HT-29 (cell line): ENCODE measurements around the gene RELB. TPM values are rescaled to one million over a fixed set of nuclear protein-coding genes. Genes with fewer than 3 reads are reported as not detected.

Experiments used
- DNase-seq: peaks from one replicate; pipeline ENCODE4 v3.0.0-alpha.2; 2015; ENCODE audit warnings: low spot score
- total RNA-seq: library from RNA; depleted of rRNA; stranded (reverse); fragments of >200 nt; shearing (Covaris generic); gene quantifications from 2 replicates; pipeline ENCODE4 v1.2.3, GENCODE V29; 2014

Gene RELB
- total RNA-seq, 1 experiment from 2014 or later = 18.8 TPM

DNA sequence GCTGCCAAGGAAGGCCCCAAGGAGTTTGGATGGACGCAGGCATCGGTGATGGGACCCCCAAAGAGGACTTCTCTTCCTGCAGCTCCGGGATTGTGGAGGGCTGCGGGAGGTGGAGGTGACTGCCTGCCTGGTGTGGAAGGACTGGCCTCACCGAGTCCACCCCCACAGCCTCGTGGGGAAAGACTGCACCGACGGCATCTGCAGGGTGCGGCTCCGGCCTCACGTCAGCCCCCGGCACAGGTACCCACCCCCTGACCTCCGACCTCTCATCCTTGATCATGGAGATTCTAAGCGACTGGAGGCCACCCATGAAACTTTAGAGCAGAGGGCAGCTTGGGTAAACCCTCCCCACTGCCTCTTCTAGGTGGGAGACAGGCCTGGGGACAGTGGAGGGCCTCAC, 20.7 kb downstream of the RELB start:
- no peak for DNase-seq

GRCh38 chr19:45023048-45023447, 21.8 kb downstream of the RELB start:
- no peak for DNase-seq

- no peak for DNase-seq
Measured at GRCh38 chr19:45025264-45025663, 24.0 kb downstream of the RELB start.

DNA sequence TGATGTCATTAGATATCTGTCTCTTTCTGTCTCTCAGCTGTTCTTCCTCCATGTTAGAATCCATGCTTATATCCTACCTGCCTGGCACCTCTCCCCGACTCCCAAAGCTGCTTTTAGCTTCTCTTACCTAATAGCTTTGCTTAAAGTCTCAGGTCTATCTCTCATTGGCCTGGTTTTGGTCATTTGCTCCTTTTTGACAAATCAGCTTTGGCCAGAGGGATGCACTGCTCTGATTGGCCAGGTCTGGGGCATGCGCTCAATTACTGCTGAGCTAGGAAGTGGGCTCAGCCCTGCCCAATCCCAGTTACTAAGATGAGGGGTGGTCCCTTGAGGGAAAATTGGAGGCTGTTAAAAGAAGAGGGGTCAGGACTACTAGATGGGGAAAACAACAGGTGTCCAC, 26.1 kb downstream of the RELB start:
- no peak for DNase-seq

GRCh38 chr19:45030825-45031224, 29.6 kb downstream of the RELB start:
- DNase-seq = no peak

DNA sequence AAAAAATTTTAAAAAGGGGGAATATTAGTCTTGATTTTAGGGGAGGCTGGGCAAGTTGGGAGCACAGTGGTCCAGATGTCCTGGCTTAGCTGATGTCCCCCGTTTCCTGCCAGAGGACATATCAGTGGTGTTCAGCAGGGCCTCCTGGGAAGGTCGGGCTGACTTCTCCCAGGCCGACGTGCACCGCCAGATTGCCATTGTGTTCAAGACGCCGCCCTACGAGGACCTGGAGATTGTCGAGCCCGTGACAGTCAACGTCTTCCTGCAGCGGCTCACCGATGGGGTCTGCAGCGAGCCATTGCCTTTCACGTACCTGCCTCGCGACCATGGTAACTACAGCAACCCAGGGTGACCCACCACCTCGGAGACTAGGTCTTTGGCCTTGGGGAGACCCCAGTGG, 31.2 kb downstream of the RELB start:
- no peak for DNase-seq

DNA sequence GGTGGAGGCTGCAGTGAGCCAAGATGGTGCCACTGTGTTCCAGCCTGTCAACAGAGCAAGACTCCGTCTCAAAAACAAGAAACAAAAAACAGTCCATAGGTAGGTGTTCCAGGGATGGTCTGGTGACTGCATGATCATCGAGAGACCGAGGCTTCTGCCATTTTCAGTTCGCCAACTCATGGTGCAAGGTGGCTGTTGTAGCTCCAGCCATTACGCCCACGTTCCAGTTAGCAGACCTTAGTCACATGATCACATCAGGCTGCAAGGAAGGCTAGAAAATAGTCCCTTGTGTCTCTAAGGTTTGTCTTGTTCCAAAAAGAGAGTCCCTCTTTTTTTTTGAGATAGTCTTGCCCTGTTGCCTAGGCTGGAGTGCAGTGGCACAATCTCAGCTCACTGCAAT, 34.5 kb downstream of the RELB start:
- DNase-seq = no peak

DNA sequence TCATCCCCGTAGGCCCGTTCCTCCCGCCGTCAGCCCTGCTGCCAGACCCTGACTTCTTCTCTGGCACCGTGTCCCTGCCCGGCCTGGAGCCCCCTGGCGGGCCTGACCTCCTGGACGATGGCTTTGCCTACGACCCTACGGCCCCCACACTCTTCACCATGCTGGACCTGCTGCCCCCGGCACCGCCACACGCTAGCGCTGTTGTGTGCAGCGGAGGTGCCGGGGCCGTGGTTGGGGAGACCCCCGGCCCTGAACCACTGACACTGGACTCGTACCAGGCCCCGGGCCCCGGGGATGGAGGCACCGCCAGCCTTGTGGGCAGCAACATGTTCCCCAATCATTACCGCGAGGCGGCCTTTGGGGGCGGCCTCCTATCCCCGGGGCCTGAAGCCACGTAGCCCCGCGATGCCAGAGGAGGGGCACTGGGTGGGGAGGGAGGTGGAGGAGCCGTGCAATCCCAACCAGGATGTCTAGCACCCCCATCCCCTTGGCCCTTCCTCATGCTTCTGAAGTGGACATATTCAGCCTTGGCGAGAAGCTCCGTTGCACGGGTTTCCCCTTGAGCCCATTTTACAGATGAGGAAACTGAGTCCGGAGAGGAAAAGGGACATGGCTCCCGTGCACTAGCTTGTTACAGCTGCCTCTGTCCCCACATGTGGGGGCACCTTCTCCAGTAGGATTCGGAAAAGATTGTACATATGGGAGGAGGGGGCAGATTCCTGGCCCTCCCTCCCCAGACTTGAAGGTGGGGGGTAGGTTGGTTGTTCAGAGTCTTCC, 36.3 kb downstream of the RELB start:
- DNase-seq = no peak

GRCh38 chr19:45038931-45039893, 37.9 kb downstream of the RELB start, which contains the start of gene CLASRP:
Gene CLASRP, plus strand, starts transcription at chr19:45039045. Its CDS starts 1,168 bp downstream, at chr19:45040213.
- peak; percentile 98 for DNase-seq

GRCh38 chr19:45040059-45040771, 39.0 kb downstream of the RELB start:
- DNase-seq = no peak

GRCh38 chr19:45041125-45041524, 39.9 kb downstream of the RELB start:
- no peak for DNase-seq

DNA sequence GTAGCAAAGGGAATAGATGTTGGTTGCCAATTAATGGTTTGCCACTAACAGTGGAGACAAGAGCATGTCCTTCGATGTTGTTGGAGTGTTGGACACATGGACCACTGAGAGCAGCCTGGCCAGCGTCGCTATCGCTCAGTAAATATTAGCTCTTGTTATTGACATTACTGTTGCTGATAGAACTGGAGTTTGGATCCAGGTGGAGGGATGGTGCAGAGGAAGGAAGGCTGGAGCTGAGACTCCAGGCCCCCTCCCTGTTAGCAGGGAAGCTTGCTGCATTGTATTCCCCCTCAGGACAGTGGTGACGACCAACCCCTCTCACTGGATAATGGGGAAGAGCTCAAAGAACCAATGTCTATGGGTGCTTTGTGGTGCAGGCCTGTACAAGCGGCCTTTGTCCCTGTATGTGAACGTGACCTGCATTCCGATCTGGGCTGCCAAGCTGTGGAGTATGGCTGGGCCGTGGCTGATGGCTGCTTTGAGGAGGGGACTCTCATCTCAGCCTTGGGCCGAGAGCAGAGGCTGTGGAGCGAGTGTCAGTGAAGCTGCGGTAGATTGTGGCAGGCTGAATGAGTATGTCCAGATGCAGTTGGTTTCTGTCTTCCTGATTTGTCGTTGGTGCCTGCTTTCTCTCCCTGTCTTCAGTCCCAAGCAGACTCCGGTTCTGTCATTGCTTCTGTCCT, 44.5 kb downstream of the RELB start:
- DNase-seq = no peak

- DNase-seq = no peak
Measured at GRCh38 chr19:45046355-45046754, 45.1 kb downstream of the RELB start.

GRCh38 chr19:45047188-45047797, 46.0 kb downstream of the RELB start:
- no peak for DNase-seq

GRCh38 chr19:45049073-45049736, 47.9 kb downstream of the RELB start:
- no peak for DNase-seq

DNA sequence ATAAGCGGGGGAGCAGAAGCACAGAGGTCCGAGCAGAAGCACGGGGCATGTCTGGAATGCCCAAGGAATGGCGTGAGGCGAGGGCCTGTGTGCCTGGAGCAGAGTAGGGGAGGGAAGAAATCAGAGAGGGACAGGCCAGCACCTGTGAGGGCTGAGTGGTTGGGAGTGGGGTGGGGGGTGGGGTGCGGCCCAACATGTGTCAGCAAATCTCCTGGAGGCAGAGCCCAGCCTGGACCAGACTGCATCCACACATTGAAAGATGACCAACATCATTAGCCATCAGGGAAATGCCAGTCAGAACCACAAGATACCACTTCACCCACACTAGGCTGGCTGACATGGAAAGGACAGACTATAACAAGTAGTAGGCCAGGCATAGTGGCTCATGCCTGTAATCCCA, 48.8 kb downstream of the RELB start:
- no peak for DNase-seq

GRCh38 chr19:45051929-45052579, 50.8 kb downstream of the RELB start:
- DNase-seq = no peak

DNA sequence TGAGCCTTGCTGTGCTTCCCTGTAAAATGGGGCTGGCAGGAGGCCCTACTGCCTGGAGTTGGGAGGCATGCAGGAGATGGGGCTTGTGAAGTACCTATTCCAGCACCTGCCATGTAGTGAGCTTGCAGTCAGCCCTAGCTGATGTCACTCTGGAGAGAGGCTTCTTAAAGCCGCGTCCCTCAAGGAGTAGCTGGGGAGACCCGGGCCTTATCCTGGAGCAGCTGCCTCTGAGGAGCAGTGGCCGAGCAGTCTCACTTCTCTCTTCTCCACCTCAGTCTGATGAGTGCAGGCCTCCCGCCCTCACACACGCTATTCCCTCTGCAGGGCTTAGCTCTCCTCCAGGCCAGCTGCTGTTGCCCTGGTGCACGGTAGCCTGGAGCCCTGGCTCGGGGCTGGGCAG, 55.6 kb downstream of the RELB start:
- no peak for DNase-seq

DNA sequence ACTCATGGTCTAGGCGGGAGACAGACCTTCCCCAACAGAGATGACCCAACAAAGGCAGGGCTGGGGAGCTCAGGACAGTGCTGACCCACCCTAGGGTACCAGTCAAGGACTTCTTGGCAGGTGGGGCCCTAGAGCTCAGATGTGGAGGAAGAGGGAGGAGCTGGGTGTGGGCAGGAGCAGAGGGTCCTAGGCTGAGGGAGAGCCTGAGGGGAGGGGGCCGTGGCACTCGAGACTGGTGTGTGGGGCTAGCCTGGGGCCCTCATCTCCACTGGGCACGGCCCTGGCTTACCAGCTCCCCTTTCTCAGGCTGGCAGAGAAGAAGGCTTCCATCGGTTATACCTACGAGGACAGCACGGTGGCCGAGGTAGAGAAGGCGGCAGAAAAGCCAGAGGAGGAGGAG, 56.2 kb downstream of the RELB start:
- DNase-seq = no peak
